Osteoblast (primary cell): ENCODE results near the gene PRR5. TPM values are rescaled to one million over a fixed set of nuclear protein-coding genes. Genes with fewer than 3 reads are reported as not detected.

Experiments
- DNase-seq: peaks from one replicate; pipeline ENCODE4 v3.0.0; 2011; ENCODE audit warnings: low spot score, mixed read lengths; ENCODE audit not compliant: insufficient read length; ENCODE audit errors: missing footprints
- H2AFZ ChIP-seq: 2 replicates; pipeline ENCODE4 v1.6.0; 2011; ENCODE audit warnings: mild to moderate bottlenecking, low read length
- H3K27ac ChIP-seq: 2 replicates; pipeline ENCODE4 v1.5.1; 2011; ENCODE audit warnings: mild to moderate bottlenecking, low read depth, low read length, moderate library complexity
- H3K27me3 ChIP-seq: 2 replicates; pipeline ENCODE4 v1.6.0; 2012; ENCODE audit warnings: mild to moderate bottlenecking, control low read depth, inconsistent platforms, low read length, moderate library complexity; ENCODE audit not compliant: insufficient read depth
- H3K36me3 ChIP-seq: 2 replicates; pipeline ENCODE4 v1.5.1; 2011; ENCODE audit warnings: mild to moderate bottlenecking, low read length, control low read depth, moderate library complexity; ENCODE audit not compliant: insufficient read depth
- H3K4me1 ChIP-seq: 2 replicates; pipeline ENCODE4 v1.5.1; 2011; ENCODE audit warnings: mild to moderate bottlenecking, low read length, control low read depth, moderate library complexity; ENCODE audit not compliant: insufficient read depth
- H3K4me2 ChIP-seq: 2 replicates; pipeline ENCODE4 v1.6.0; 2011; ENCODE audit warnings: mild to moderate bottlenecking, low read length; ENCODE audit not compliant: insufficient read depth
- H3K4me3 ChIP-seq: fragments of 200-600 bp; sonication (generic); 3 replicates; pipeline ENCODE4 v1.5.1; 2012; ENCODE audit warnings: mild to moderate bottlenecking, low read length, inconsistent platforms; ENCODE audit not compliant: insufficient read depth
- H3K79me2 ChIP-seq: 2 replicates; pipeline ENCODE4 v1.6.0; 2012; ENCODE audit warnings: mild to moderate bottlenecking, low read length, control low read depth, inconsistent platforms; ENCODE audit not compliant: insufficient read depth
- H3K9me3 ChIP-seq: 2 replicates; pipeline ENCODE4 v1.5.1; 2011; ENCODE audit warnings: low read depth, low read length, control low read depth
- H4K20me1 ChIP-seq: 2 replicates; pipeline ENCODE4 v1.6.0; 2012; ENCODE audit warnings: mild to moderate bottlenecking, low read length, control low read depth; ENCODE audit not compliant: insufficient read depth
- total RNA-seq: library from RNA; depleted of rRNA; stranded (reverse); fragments of >200 nt; gene quantifications from 2 replicates; pipeline ENCODE4 v1.2.3, GENCODE V29; 2012
- TF ChIP-seq, protein P1 (sequence below): IDR thresholded peaks from 2 replicates; pipeline ENCODE4 v1.5.1; 2011; ENCODE audit warnings: mild to moderate bottlenecking, low read depth, low read length, moderate library complexity; ENCODE audit errors: extremely low read depth

PRR5 gene
- total RNA-seq, 1 donor = 14.8 TPM

DNA sequence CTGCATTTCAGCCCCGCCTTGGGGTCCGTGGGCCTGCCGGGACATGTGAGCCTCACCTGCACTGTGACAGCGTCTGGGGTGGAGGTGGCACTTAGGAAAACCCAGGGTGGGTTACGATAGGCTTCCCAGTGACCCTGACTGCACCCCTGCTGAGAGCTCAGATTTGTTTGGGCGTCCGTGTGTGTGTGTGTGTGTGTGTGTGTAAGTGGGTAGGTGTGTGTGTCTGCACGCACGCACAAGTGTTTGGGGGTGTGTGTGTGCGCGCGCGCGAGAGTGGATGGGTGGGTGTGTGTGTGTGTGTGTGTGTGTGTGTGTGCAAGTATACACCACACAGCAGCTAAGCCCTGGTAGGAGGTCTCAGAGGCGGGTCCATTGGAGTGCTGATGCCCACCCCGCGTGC, 38.3 kb downstream of the PRR5 start:
- Histone ChIP-seq H3K4me1 (peaks cover 2% of the 10 kb centered on the region), H3K79me2 (no peaks in the 10 kb centered on the region), H3K27me3 (peaks cover 18% of the 10 kb centered on the region), H3K27ac (no peak overlapping the region), H3K9me3 (no peaks in the 10 kb centered on the region), H3K4me2 (no peak overlapping the region), H2AFZ (no peak overlapping the region), H3K4me3 (no peak overlapping the region), H4K20me1 (peaks cover 4% of the 10 kb centered on the region), H3K36me3 (no peaks in the 10 kb centered on the region)
- peak; percentile 45 for DNase-seq
- TF ChIP-seq, protein P1, sequence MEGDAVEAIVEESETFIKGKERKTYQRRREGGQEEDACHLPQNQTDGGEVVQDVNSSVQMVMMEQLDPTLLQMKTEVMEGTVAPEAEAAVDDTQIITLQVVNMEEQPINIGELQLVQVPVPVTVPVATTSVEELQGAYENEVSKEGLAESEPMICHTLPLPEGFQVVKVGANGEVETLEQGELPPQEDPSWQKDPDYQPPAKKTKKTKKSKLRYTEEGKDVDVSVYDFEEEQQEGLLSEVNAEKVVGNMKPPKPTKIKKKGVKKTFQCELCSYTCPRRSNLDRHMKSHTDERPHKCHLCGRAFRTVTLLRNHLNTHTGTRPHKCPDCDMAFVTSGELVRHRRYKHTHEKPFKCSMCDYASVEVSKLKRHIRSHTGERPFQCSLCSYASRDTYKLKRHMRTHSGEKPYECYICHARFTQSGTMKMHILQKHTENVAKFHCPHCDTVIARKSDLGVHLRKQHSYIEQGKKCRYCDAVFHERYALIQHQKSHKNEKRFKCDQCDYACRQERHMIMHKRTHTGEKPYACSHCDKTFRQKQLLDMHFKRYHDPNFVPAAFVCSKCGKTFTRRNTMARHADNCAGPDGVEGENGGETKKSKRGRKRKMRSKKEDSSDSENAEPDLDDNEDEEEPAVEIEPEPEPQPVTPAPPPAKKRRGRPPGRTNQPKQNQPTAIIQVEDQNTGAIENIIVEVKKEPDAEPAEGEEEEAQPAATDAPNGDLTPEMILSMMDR = no peak

DNA sequence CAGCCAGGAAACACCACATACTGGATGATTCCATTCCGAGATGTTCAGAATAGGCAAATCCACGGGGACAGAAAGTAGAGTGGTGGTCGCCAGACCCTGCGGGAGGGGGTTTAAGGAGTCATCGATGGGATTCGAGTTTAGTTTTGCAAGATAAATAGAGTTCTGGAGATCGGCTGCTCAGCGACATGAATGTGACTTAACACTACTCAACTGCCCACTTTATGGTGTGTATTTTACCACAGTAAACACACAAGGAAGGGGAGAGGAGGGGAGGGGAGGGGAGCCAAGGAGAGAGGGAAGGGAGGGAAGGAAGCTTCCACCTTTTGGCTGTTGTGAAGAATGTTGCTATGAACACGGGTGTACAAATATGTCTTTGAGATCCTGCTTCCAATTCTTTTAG, 39.9 kb downstream of the PRR5 start:
- DNase-seq = peak; percentile 31
- Histone ChIP-seq H2AFZ (no peak overlapping the region), H4K20me1 (no peaks in the 10 kb centered on the region), H3K4me1 (peaks cover 2% of the 10 kb centered on the region), H3K79me2 (no peaks in the 10 kb centered on the region), H3K27ac (no peak overlapping the region), H3K27me3 (peaks cover 34% of the 10 kb centered on the region), H3K9me3 (no peaks in the 10 kb centered on the region), H3K4me3 (no peak overlapping the region), H3K4me2 (no peak overlapping the region), H3K36me3 (no peaks in the 10 kb centered on the region)
- TF ChIP-seq, protein P1 = no peak

DNA sequence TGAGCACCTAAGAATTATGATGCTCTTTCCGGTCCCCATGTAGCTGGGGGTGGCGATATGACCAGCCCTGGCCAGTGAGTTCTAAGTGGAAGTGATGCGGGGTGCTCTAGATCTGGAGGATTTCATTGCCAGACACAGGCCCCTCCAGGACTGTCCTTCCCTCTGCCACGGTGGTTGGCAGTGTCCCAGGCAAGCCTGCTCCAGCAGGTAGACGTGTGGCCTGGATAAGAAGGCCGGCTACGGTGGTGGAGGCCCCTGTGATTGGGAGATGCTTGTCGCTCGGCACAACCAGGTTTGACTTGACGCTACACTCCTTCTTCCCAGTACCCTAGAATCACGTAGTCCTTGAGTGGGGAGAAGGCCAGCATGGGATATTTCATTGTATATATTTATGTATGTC, 41.2 kb downstream of the PRR5 start:
- H3K4me3 ChIP-seq = no peak overlapping the region
- H3K36me3 ChIP-seq = no peaks in the 10 kb centered on the region
- peaks cover 31% of the 10 kb centered on the region for H3K27me3 ChIP-seq
- TF ChIP-seq, protein P1 = no peak
- H4K20me1 ChIP-seq = no peaks in the 10 kb centered on the region
- no peaks in the 10 kb centered on the region for H3K9me3 ChIP-seq
- H3K27ac ChIP-seq = no peak overlapping the region
- H3K79me2 ChIP-seq = no peaks in the 10 kb centered on the region
- H3K4me2 ChIP-seq = no peak overlapping the region
- DNase-seq = no peak
- H2AFZ ChIP-seq = no peak overlapping the region
- H3K4me1 ChIP-seq = peaks cover 2% of the 10 kb centered on the region

DNA sequence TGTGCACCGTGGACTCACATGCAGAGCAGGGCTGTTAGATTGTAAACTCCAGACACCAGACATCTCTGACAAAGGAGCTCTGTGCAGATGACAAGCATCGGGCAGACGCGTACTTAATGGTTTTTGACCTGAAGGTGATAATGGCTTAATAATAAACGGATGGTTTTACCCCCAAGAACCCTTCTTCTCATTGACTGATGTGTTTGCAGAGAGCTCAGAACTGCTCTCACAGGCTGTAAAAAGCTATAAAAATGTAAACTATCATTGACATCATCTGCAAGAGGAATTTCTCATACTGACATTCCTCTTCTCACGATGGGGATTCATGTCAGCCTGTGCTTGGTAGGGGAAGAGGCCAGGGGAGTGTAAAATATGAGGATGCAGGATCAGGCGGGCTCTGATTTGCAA, 41.8 kb downstream of the PRR5 start:
- H3K27ac ChIP-seq = no peak overlapping the region
- H3K4me2 ChIP-seq = no peak overlapping the region
- peak; percentile 69 for DNase-seq

More for the DNA sequence above, 41.8 kb downstream of the PRR5 start:
- Histone ChIP-seq H3K9me3 (no peaks in the 10 kb centered on the region), H4K20me1 (no peaks in the 10 kb centered on the region), H3K4me1 (peaks cover 2% of the 10 kb centered on the region), H3K79me2 (no peaks in the 10 kb centered on the region), H3K27me3 (peaks cover 31% of the 10 kb centered on the region), H3K36me3 (no peaks in the 10 kb centered on the region), H3K4me3 (no peak overlapping the region), H2AFZ (no peak overlapping the region)
- TF ChIP-seq, protein P1 = no peak
